Activated T-cell treated with anti-CD3 and anti-CD28 coated beads, Interleukin-2, amount 50 U/mL, for 1 hour (primary cell): ENCODE results near the gene PASD1.
"Not testable (repeated sequence)": the region's sequence is repeated elsewhere in the genome, so short reads cannot be mapped to it uniquely, and the experiment has no call there.

Source experiments
- DNase-seq: peaks from one replicate; pipeline ENCODE4 v3.0.0-alpha.2; 2020

PASD1 gene

GRCh38 chrX:151563449-151563848 lies at the start of gene PASD1:
PASD1 (plus strand) TSS chrX:151563675; CDS start chrX:151601554, 37,879 bp downstream.
- DNase-seq, result no peak

GRCh38 chrX:151515237-151515636 lies 48.2 kb upstream of the PASD1 start:
- DNase-seq, result no peak

GRCh38 chrX:151516538-151517187 lies 46.8 kb upstream of the PASD1 start:
- DNase-seq, result no peak

GRCh38 chrX:151517421-151517820 lies 46.1 kb upstream of the PASD1 start:
- DNase-seq, result no peak

- no peak for DNase-seq
These were observed 40.1 kb upstream of the PASD1 start for GRCh38 chrX:151523351-151523750.

- no peak for DNase-seq
These were observed 26.9 kb upstream of the PASD1 start for GRCh38 chrX:151536571-151536970.

GRCh38 chrX:151537572-151537971 lies 25.9 kb upstream of the PASD1 start:
- DNase-seq, result no peak

GRCh38 chrX:151538190-151539122 lies 25.0 kb upstream of the PASD1 start:
- no peak for DNase-seq

GRCh38 chrX:151543706-151544105 lies 19.8 kb upstream of the PASD1 start:
- no peak for DNase-seq

- DNase-seq, result not testable (repeated sequence)
These were observed 17.2 kb upstream of the PASD1 start for GRCh38 chrX:151546226-151546625.

- not testable (repeated sequence) for DNase-seq
These were observed 12.3 kb upstream of the PASD1 start for GRCh38 chrX:151551176-151551575.

GRCh38 chrX:151552743-151553142 lies 10.7 kb upstream of the PASD1 start:
- no peak for DNase-seq

GRCh38 chrX:151555301-151555700 lies 8.2 kb upstream of the PASD1 start:
- not testable (repeated sequence) for DNase-seq

- not testable (repeated sequence) for DNase-seq
These were observed 990 bp upstream of the PASD1 start for GRCh38 chrX:151562485-151562884.

- DNase-seq, result not testable (repeated sequence)
These were observed 472 bp upstream of the PASD1 start for GRCh38 chrX:151563003-151563402.

- no peak for DNase-seq
These were observed 560 bp downstream of the PASD1 start for GRCh38 chrX:151564035-151564434.

- DNase-seq, result not testable (repeated sequence)
These were observed 3.4 kb downstream of the PASD1 start for GRCh38 chrX:151566872-151567271.

GRCh38 chrX:151570561-151570960 lies 7.1 kb downstream of the PASD1 start:
- no peak for DNase-seq

- not testable (repeated sequence) for DNase-seq
These were observed 29.9 kb downstream of the PASD1 start for GRCh38 chrX:151593384-151593783.

- no peak for DNase-seq
These were observed 32.8 kb downstream of the PASD1 start for GRCh38 chrX:151596282-151596681.

- no peak for DNase-seq
These were observed 41.5 kb downstream of the PASD1 start for GRCh38 chrX:151604931-151605330.

- no peak for DNase-seq
These were observed 45.7 kb downstream of the PASD1 start for GRCh38 chrX:151609222-151609621.

- no peak for DNase-seq
These were observed 57.9 kb downstream of the PASD1 start for GRCh38 chrX:151621422-151621821.

- DNase-seq, result no peak
These were observed 61.2 kb downstream of the PASD1 start for GRCh38 chrX:151624677-151625076.
